GM21390 (cell line): ENCODE data around the gene SUN1.
A peak's percentile ranks its signal among the peaks of the same experiment; 100 is the strongest.
"Not testable (repeated sequence)": the region's sequence is repeated elsewhere in the genome, so short reads cannot be mapped to it uniquely, and the experiment has no call there.

Experiments used
- ATAC-seq: cut with Tn5 transposase; IDR thresholded peaks from one replicate; pipeline ENCODE4 v1.9.1; 2021; ENCODE audit not compliant: unreplicated experiment

Gene SUN1

GRCh38 chr7:832167-832967 lies at the start of gene SUN1:
TSS of gene SUN1 (plus strand) at chr7:832476. CDS start at chr7:832525, 49 bp downstream.
- ATAC-seq: peak; percentile 44

GRCh38 chr7:782718-783449 lies 49.4 kb upstream of the SUN1 start:
- no peak for ATAC-seq

- ATAC-seq: no peak
Measured at GRCh38 chr7:783556-784490, 48.5 kb upstream of the SUN1 start.

- ATAC-seq: no peak
Measured at GRCh38 chr7:784971-785370, 47.3 kb upstream of the SUN1 start.

- no peak for ATAC-seq
Measured at GRCh38 chr7:785416-785815, 46.9 kb upstream of the SUN1 start.

- ATAC-seq: no peak
Measured at GRCh38 chr7:786472-787255, 45.6 kb upstream of the SUN1 start.

GRCh38 chr7:787332-788240 lies 44.7 kb upstream of the SUN1 start:
- ATAC-seq: no peak

GRCh38 chr7:791519-791918 lies 40.8 kb upstream of the SUN1 start:
- no peak for ATAC-seq

- no peak for ATAC-seq
Measured at GRCh38 chr7:794207-794606, 38.1 kb upstream of the SUN1 start.

- no peak for ATAC-seq
Measured at GRCh38 chr7:794671-795329, 37.5 kb upstream of the SUN1 start.

- not testable (repeated sequence) for ATAC-seq
Measured at GRCh38 chr7:796434-797169, 35.7 kb upstream of the SUN1 start.

- ATAC-seq: no peak
Measured at GRCh38 chr7:798921-799470, 33.3 kb upstream of the SUN1 start.

- no peak for ATAC-seq
Measured at GRCh38 chr7:800692-801091, 31.6 kb upstream of the SUN1 start.

- not testable (repeated sequence) for ATAC-seq
Measured at GRCh38 chr7:801351-801750, 30.9 kb upstream of the SUN1 start.

GRCh38 chr7:801940-802381 lies 30.3 kb upstream of the SUN1 start:
- ATAC-seq: no peak

GRCh38 chr7:802500-803242 lies 29.6 kb upstream of the SUN1 start:
- ATAC-seq: no peak

GRCh38 chr7:803243-803635 lies 29.0 kb upstream of the SUN1 start:
- no peak for ATAC-seq
